HCT116 (cell line): ENCODE data around the gene CRY1.

ENCODE experiments used
- EGR1 ChIP-seq: IDR thresholded peaks from 2 replicates; pipeline ENCODE4 v1.6.1; 2012; ENCODE audit warnings: low read depth
- POLR2A ChIP-seq: IDR thresholded peaks from 2 replicates; pipeline ENCODE4 v1.7.0; 2011; ENCODE audit warnings: borderline replicate concordance; ENCODE audit not compliant: insufficient read depth, insufficient read length; ENCODE audit errors: extremely low read depth
- TF ChIP-seq, protein P1 (sequence below), 3 experiments: fragments of 200-600 bp in 1 of 3; sonication (generic) in 1 of 3; IDR thresholded peaks in 2 of 3; conservative IDR thresholded peaks in 1 of 3; 2 replicates each; pipeline ENCODE4 v1.5.1; 2012 to 2017; ENCODE audit warnings: low read depth in 2 of 3, low read length in 2 of 3, antibody characterized with exemption in 1 of 3, borderline replicate concordance in 1 of 3, control low read depth in 1 of 3, mild to moderate bottlenecking in 1 of 3, mixed read lengths in 1 of 3, mixed run types in 1 of 3, moderate library complexity in 1 of 3; ENCODE audit not compliant: insufficient read depth in 1 of 3

DNA sequence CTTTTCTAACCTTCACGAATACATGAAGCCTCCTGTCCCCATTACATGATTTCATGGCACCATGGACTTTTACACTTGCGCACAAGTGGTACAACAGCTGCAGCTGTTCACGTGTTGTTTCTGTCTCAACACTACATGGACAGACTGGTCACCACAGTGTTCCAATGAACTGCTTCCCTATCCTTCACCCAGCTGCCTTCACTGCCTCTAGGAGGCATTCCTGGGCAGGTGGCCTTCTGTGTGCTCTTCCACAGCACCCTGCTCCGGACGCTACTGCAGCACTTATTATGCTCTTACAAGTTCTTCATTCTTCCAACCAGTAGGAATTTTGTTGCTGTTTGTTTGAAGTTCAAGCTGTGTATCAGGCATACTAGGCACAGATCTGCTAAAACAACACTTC, 107.9 kb downstream of the CRY1 start:
- TF ChIP-seq, protein P1, sequence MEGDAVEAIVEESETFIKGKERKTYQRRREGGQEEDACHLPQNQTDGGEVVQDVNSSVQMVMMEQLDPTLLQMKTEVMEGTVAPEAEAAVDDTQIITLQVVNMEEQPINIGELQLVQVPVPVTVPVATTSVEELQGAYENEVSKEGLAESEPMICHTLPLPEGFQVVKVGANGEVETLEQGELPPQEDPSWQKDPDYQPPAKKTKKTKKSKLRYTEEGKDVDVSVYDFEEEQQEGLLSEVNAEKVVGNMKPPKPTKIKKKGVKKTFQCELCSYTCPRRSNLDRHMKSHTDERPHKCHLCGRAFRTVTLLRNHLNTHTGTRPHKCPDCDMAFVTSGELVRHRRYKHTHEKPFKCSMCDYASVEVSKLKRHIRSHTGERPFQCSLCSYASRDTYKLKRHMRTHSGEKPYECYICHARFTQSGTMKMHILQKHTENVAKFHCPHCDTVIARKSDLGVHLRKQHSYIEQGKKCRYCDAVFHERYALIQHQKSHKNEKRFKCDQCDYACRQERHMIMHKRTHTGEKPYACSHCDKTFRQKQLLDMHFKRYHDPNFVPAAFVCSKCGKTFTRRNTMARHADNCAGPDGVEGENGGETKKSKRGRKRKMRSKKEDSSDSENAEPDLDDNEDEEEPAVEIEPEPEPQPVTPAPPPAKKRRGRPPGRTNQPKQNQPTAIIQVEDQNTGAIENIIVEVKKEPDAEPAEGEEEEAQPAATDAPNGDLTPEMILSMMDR (IDR thresholded peaks at IDR 0.05 in 2 of 3, conservative IDR thresholded peaks at IDR 0.05 in 1 of 3; ENCODE audit: borderline replicate concordance in 1 of 3, insufficient read depth in 1 of 3, low read depth in 2 of 3, low read length in 2 of 3) = no peak
- no peak for TF ChIP-seq EGR1
- no peak for TF ChIP-seq POLR2A
